Osteoblast (primary cell): ENCODE measurements around the gene EFR3B. TPM values are rescaled to one million over a fixed set of nuclear protein-coding genes. Genes with fewer than 3 reads are reported as not detected.
"Not testable (repeated sequence)": the region's sequence is repeated elsewhere in the genome, so short reads cannot be mapped to it uniquely, and the experiment has no call there.

Source experiments
- DNase-seq: peaks from one replicate; pipeline ENCODE4 v3.0.0; 2011; ENCODE audit warnings: low spot score, mixed read lengths; ENCODE audit not compliant: insufficient read length; ENCODE audit errors: missing footprints
- H2AFZ ChIP-seq: 2 replicates; pipeline ENCODE4 v1.6.0; 2011; ENCODE audit warnings: mild to moderate bottlenecking, low read length
- H3K27ac ChIP-seq: 2 replicates; pipeline ENCODE4 v1.5.1; 2011; ENCODE audit warnings: mild to moderate bottlenecking, low read depth, low read length, moderate library complexity
- H3K27me3 ChIP-seq: 2 replicates; pipeline ENCODE4 v1.6.0; 2012; ENCODE audit warnings: mild to moderate bottlenecking, control low read depth, inconsistent platforms, low read length, moderate library complexity; ENCODE audit not compliant: insufficient read depth
- H3K36me3 ChIP-seq: 2 replicates; pipeline ENCODE4 v1.5.1; 2011; ENCODE audit warnings: mild to moderate bottlenecking, low read length, control low read depth, moderate library complexity; ENCODE audit not compliant: insufficient read depth
- H3K4me1 ChIP-seq: 2 replicates; pipeline ENCODE4 v1.5.1; 2011; ENCODE audit warnings: mild to moderate bottlenecking, low read length, control low read depth, moderate library complexity; ENCODE audit not compliant: insufficient read depth
- H3K4me2 ChIP-seq: 2 replicates; pipeline ENCODE4 v1.6.0; 2011; ENCODE audit warnings: mild to moderate bottlenecking, low read length; ENCODE audit not compliant: insufficient read depth
- H3K4me3 ChIP-seq: fragments of 200-600 bp; sonication (generic); 3 replicates; pipeline ENCODE4 v1.5.1; 2012; ENCODE audit warnings: mild to moderate bottlenecking, low read length, inconsistent platforms; ENCODE audit not compliant: insufficient read depth
- H3K79me2 ChIP-seq: 2 replicates; pipeline ENCODE4 v1.6.0; 2012; ENCODE audit warnings: mild to moderate bottlenecking, low read length, control low read depth, inconsistent platforms; ENCODE audit not compliant: insufficient read depth
- H3K9me3 ChIP-seq: 2 replicates; pipeline ENCODE4 v1.5.1; 2011; ENCODE audit warnings: low read depth, low read length, control low read depth
- H4K20me1 ChIP-seq: 2 replicates; pipeline ENCODE4 v1.6.0; 2012; ENCODE audit warnings: mild to moderate bottlenecking, low read length, control low read depth; ENCODE audit not compliant: insufficient read depth
- total RNA-seq: library from RNA; depleted of rRNA; stranded (reverse); fragments of >200 nt; gene quantifications from 2 replicates; pipeline ENCODE4 v1.2.3, GENCODE V29; 2012
- TF ChIP-seq, protein P1 (sequence below): IDR thresholded peaks from 2 replicates; pipeline ENCODE4 v1.5.1; 2011; ENCODE audit warnings: mild to moderate bottlenecking, low read depth, low read length, moderate library complexity; ENCODE audit errors: extremely low read depth

EFR3B gene
- total RNA-seq, 1 donor: 0.72 TPM

DNA sequence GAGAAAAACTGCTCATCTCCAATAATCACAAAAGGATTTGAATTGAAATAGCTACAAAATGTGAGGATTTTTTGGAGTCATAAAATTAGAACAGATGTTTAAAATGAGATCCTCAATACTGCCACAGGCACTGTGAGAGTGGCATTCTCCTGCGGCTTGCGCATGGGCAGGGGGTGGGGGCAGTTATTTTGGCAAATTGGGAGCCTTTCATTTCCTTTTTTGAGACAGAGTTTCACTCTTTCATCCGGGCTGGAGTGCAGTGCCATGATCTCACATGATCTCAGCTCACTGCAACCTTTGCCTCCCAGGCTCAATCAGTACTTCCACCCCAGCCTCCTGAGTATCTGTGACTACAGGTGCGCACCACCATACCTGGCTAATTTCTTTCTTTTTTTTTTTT, 84.1 kb downstream of the EFR3B start:
- H3K4me3 ChIP-seq: no peak overlapping the region
- DNase-seq: no peak
- no peak overlapping the region for H3K27ac ChIP-seq
- no peaks in the 10 kb centered on the region for H3K9me3 ChIP-seq
- H3K36me3 ChIP-seq: no peaks in the 10 kb centered on the region
- TF ChIP-seq, protein P1, sequence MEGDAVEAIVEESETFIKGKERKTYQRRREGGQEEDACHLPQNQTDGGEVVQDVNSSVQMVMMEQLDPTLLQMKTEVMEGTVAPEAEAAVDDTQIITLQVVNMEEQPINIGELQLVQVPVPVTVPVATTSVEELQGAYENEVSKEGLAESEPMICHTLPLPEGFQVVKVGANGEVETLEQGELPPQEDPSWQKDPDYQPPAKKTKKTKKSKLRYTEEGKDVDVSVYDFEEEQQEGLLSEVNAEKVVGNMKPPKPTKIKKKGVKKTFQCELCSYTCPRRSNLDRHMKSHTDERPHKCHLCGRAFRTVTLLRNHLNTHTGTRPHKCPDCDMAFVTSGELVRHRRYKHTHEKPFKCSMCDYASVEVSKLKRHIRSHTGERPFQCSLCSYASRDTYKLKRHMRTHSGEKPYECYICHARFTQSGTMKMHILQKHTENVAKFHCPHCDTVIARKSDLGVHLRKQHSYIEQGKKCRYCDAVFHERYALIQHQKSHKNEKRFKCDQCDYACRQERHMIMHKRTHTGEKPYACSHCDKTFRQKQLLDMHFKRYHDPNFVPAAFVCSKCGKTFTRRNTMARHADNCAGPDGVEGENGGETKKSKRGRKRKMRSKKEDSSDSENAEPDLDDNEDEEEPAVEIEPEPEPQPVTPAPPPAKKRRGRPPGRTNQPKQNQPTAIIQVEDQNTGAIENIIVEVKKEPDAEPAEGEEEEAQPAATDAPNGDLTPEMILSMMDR: no peak
- H2AFZ ChIP-seq: no peak overlapping the region
- no peak overlapping the region for H3K4me2 ChIP-seq
- H3K79me2 ChIP-seq: no peaks in the 10 kb centered on the region
- no peaks in the 10 kb centered on the region for H4K20me1 ChIP-seq
- H3K4me1 ChIP-seq: peaks cover 4% of the 10 kb centered on the region
- peaks cover 2% of the 10 kb centered on the region for H3K27me3 ChIP-seq

DNA sequence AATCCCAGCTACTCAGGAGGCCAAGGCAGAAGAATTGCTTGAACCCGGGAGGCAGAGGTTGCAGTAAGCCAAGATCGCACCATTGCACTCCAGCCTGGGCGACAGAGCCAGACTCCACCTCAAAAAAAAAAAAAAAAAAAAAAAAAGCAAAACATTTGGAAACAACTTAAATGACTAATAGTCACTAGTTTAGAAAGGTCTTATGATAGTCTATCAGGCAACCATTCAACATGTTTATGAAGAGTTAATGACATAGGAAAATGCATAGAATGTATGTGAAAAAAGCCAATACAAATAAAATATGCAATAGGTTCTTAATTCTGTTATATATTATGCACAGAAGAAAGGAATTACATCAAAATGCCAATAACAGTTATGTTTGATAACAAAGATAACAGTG, 85.2 kb downstream of the EFR3B start:
- peak; percentile 14 for DNase-seq
- H3K36me3 ChIP-seq: not testable (repeated sequence)

DNA sequence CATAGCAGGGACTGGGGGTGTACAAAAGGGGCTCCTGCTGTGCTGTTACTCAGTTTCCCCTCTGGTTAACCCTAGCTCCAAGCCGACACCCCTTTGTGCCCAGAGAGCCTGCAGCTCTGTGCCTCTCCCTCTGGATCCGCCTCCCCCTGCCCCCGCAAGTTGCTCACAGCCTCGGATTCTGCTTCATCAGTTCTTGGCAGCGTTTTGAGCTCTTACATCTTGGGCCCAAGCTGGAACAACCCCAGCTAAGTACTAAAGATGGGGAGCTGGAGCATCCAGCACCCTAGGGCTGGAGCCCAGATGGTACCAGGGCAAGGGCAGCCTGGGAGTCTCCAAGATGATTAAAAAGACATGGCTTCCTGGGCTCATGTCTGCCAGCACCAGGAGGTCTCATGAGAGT, 85.8 kb downstream of the EFR3B start:
- peak overlapping the region; percentile 11 for H2AFZ ChIP-seq

More for the DNA sequence above, 85.2 kb downstream of the EFR3B start:
- H3K27me3 ChIP-seq, H2AFZ ChIP-seq, H4K20me1 ChIP-seq, H3K4me3 ChIP-seq, H3K79me2 ChIP-seq, H3K4me1 ChIP-seq, H3K4me2 ChIP-seq, H3K9me3 ChIP-seq, H3K27ac ChIP-seq: not testable (repeated sequence)

DNA sequence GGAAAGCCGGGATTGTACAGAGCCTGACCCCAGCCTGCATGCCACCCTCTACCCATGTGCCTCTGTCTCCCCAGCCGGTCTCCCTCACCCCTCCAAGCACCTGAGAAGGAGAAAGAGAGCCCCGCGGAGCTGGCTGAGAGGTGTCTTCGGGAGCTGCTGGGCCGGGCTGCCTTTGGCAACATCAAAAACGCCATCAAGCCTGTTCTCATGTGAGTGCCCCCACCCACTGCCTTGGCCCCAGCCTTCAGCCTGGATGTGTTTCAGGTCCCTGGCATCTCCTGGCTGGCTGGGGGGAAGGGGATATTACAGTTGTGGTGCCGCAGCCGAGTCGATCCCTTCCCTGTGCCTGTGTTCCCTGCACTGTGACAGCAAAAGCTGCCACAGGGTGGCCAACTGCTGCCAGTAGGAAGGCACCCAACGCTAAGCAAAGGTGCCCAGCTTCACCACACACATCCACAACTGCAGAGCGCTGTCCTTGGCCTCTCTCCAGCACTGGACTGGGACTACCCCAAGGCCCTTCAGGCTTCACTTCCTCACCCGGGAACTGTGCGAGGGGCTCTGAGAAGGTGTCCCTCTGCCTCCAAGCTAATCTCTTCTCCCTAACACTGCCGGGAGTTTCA, 88.1 kb downstream of the EFR3B start:
- H3K36me3 ChIP-seq: no peaks in the 10 kb centered on the region
- DNase-seq: no peak
- H3K4me1 ChIP-seq: peaks cover 4% of the 10 kb centered on the region
- H2AFZ ChIP-seq: no peak overlapping the region
- H3K27me3 ChIP-seq: peaks cover 5% of the 10 kb centered on the region
- H3K4me2 ChIP-seq: no peak overlapping the region
- TF ChIP-seq, protein P1: no peak
- H3K27ac ChIP-seq: no peak overlapping the region
- no peaks in the 10 kb centered on the region for H3K9me3 ChIP-seq
- no peaks in the 10 kb centered on the region for H3K79me2 ChIP-seq
- H4K20me1 ChIP-seq: no peaks in the 10 kb centered on the region
- H3K4me3 ChIP-seq: no peak overlapping the region

More for the DNA sequence above, 85.8 kb downstream of the EFR3B start:
- H3K4me3 ChIP-seq: no peak overlapping the region
- no peaks in the 10 kb centered on the region for H3K9me3 ChIP-seq
- peak; percentile 96 for DNase-seq
- no peak overlapping the region for H3K27ac ChIP-seq
- peaks cover 5% of the 10 kb centered on the region for H3K27me3 ChIP-seq
- TF ChIP-seq, protein P1: no peak
- no peak overlapping the region for H3K4me2 ChIP-seq
- no peaks in the 10 kb centered on the region for H3K79me2 ChIP-seq
- no peaks in the 10 kb centered on the region for H3K36me3 ChIP-seq
- H4K20me1 ChIP-seq: no peaks in the 10 kb centered on the region
- H3K4me1 ChIP-seq: peaks cover 4% of the 10 kb centered on the region
